HepG2 (cell line): Measurements from ENCODE around the gene DNMT3B. TPM values are rescaled to one million over a fixed set of nuclear protein-coding genes. Genes with fewer than 3 reads are reported as not detected.

Experiments
- BCL6 ChIP-seq: IDR thresholded peaks from 2 replicates; pipeline ENCODE4 v1.6.1; 2016; ENCODE audit warnings: missing genetic modification reagents, missing compliant biosample characterization
- CBX5 ChIP-seq: sonication (generic); formaldehyde crosslinking; IDR thresholded peaks from 2 replicates; pipeline ENCODE4 v1.4.0; 2020; ENCODE audit warnings: missing genetic modification reagents, borderline replicate concordance
- EP300 ChIP-seq, 3 experiments: sonication (generic) in 1 of 3; formaldehyde crosslinking in 1 of 3; IDR thresholded peaks; 2 replicates each; pipeline versions ENCODE4 v1.5.1 to v1.6.1; 2011 to 2020; ENCODE audit warnings: low read depth in 2 of 3, low read length in 2 of 3, borderline replicate concordance in 1 of 3, improper control_type of control experiment in 1 of 3, mild to moderate bottlenecking in 1 of 3, missing genetic modification reagents in 1 of 3, moderate library complexity in 1 of 3
- KDM2A ChIP-seq: sonication (generic); formaldehyde crosslinking; IDR thresholded peaks from 2 replicates; pipeline ENCODE4 v1.4.0; 2020; ENCODE audit warnings: low read depth, missing genetic modification reagents, borderline replicate concordance
- MXI1 ChIP-seq: IDR thresholded peaks from 3 replicates; pipeline ENCODE4 v1.6.1; 2012; ENCODE audit warnings: low read depth, low read length, inconsistent platforms, borderline replicate concordance
- NFYC ChIP-seq: IDR thresholded peaks from 2 replicates; pipeline ENCODE4 v1.6.1; 2016; ENCODE audit warnings: missing genetic modification reagents, missing compliant biosample characterization
- NR2F1 ChIP-seq, 2 experiments: fragments of 450-650 bp in 1 of 2; formaldehyde crosslinking in 1 of 2; IDR thresholded peaks; 2 replicates each; pipeline versions ENCODE4 v1.5.0 to v1.6.1; 2016 to 2020; ENCODE audit warnings: mild to moderate bottlenecking in 1 of 2, missing compliant biosample characterization in 1 of 2, missing genetic modification reagents in 1 of 2, moderate library complexity in 1 of 2
- PAWR ChIP-seq: sonication (generic); formaldehyde crosslinking; IDR thresholded peaks from 2 replicates; pipeline ENCODE4 v1.4.0; 2020; ENCODE audit warnings: missing genetic modification reagents, mild to moderate bottlenecking, borderline replicate concordance
- POGZ ChIP-seq: sonication (generic); formaldehyde crosslinking; IDR thresholded peaks from 2 replicates; pipeline ENCODE4 v1.4.0; 2020; ENCODE audit warnings: mild to moderate bottlenecking, missing genetic modification reagents
- SKI ChIP-seq: fragments of 450-650 bp; IDR thresholded peaks from one replicate; pipeline ENCODE4 v1.6.1; 2018; ENCODE audit warnings: mild to moderate bottlenecking; ENCODE audit not compliant: partially characterized antibody
- UBTF ChIP-seq: sonication (generic); formaldehyde crosslinking; IDR thresholded peaks from 2 replicates; pipeline ENCODE4 v1.4.0; 2020; ENCODE audit warnings: mild to moderate bottlenecking, missing genetic modification reagents
- ZBTB46 ChIP-seq: sonication (generic); formaldehyde crosslinking; IDR thresholded peaks from 2 replicates; pipeline ENCODE4 v1.4.0; 2020; ENCODE audit warnings: mild to moderate bottlenecking, missing genetic modification reagents, borderline replicate concordance
- ZFP36 ChIP-seq: fragments of 150-350 bp; IDR thresholded peaks from 2 replicates; pipeline ENCODE4 v1.6.1; 2018; ENCODE audit warnings: borderline replicate concordance, low read length, low read depth; ENCODE audit not compliant: partially characterized antibody
- ZNF121 ChIP-seq: sonication (generic); formaldehyde crosslinking; IDR thresholded peaks from 2 replicates; pipeline ENCODE4 v1.5.0; 2020; ENCODE audit warnings: mild to moderate bottlenecking, missing genetic modification reagents
- ZNF17 ChIP-seq: sonication (generic); formaldehyde crosslinking; IDR thresholded peaks from 2 replicates; pipeline ENCODE4 v1.5.0; 2020; ENCODE audit warnings: mild to moderate bottlenecking, missing genetic modification reagents
- ZNF382 ChIP-seq: sonication (generic); formaldehyde crosslinking; IDR thresholded peaks from 2 replicates; pipeline ENCODE4 v1.5.0; 2020; ENCODE audit warnings: missing genetic modification reagents, mild to moderate bottlenecking, borderline replicate concordance
- ZNF710 ChIP-seq: sonication (generic); formaldehyde crosslinking; IDR thresholded peaks from 2 replicates; pipeline ENCODE4 v1.5.0; 2020; ENCODE audit warnings: mild to moderate bottlenecking, missing genetic modification reagents, borderline replicate concordance
- ZNF740 ChIP-seq: sonication (generic); formaldehyde crosslinking; IDR thresholded peaks from 2 replicates; pipeline ENCODE4 v1.4.0; 2020; ENCODE audit warnings: missing genetic modification reagents
- ZNF790 ChIP-seq: sonication (generic); formaldehyde crosslinking; IDR thresholded peaks from 2 replicates; pipeline ENCODE4 v1.8.0; 2022; ENCODE audit warnings: missing genetic modification reagents, mild to moderate bottlenecking, borderline replicate concordance
- ZNF83 ChIP-seq: sonication (generic); formaldehyde crosslinking; IDR thresholded peaks from 2 replicates; pipeline ENCODE4 v1.4.0; 2020; ENCODE audit warnings: missing genetic modification reagents, mild to moderate bottlenecking, borderline replicate concordance
- ZNF841 ChIP-seq: sonication (generic); formaldehyde crosslinking; IDR thresholded peaks from 2 replicates; pipeline ENCODE4 v1.8.1; 2023; ENCODE audit warnings: missing genetic modification reagents, borderline replicate concordance
- polyA plus RNA-seq, 8 experiments: library from polyadenylated mRNA; depleted of rRNA in 3 of 8; stranded (reverse) in 7 of 8; unstranded in 1 of 8; fragments of >200 nt; fragmentation: Illumina TruSeq in 4 of 8; extraction: Trizol in 4 of 8; gene quantifications; 2 replicates each; pipeline versions ENCODE4 v1.2.1 to v1.2.3, GENCODE V29; 2011 to 2016; ENCODE audit warnings: low read depth in 4 of 8, missing spikeins in 1 of 8, mixed read lengths in 1 of 8; ENCODE audit not compliant: insufficient read depth in 1 of 8
- total RNA-seq, 5 experiments: library from RNA; depleted of rRNA; stranded (reverse); fragments of >200 nt; fragmentation: Illumina TruSeq; extraction: Trizol; gene quantifications; 2 replicates each; pipeline ENCODE4 v1.2.3, GENCODE V29; 2016; ENCODE audit warnings: low read depth in 1 of 5

The DNMT3B gene
- total and polyA plus RNA-seq, 2 of the 13 experiments (the other 11 are each of a cell fraction or from before 2014, with no cell fraction given): 3.8 to 13.9 TPM

- TF ChIP-seq ZBTB46 (CRISPR knock-in tag): no peak
- no peak for TF ChIP-seq ZNF121 (CRISPR knock-in tag)
- TF ChIP-seq MXI1: no peak
- TF ChIP-seq POGZ (CRISPR knock-in tag): no peak
- 0 out of 2 replicates have a peak, but pooled peaks have one; percentile 35 for TF ChIP-seq ZNF17 (CRISPR knock-in tag)
- no peak for TF ChIP-seq ZNF841 (CRISPR knock-in tag)
- no peak for TF ChIP-seq ZNF740 (CRISPR knock-in tag)
- TF ChIP-seq NFYC (CRISPR knock-in tag): 0 out of 2 replicates have a peak, but pooled peaks have one; percentile 36
- peak in 1 of 2 experiments; percentile 17; a peak in 1 of 4 replicates for TF ChIP-seq NR2F1 (CRISPR knock-in tag; IDR thresholded peaks at IDR 0.05)
- peak; percentile 89 for TF ChIP-seq SKI
- no peak for TF ChIP-seq ZFP36
- TF ChIP-seq EP300 (IDR thresholded peaks at IDR 0.05; ENCODE audit: low read depth in 2 of 2, low read length in 2 of 2): no peak
- 0 out of 2 replicates have a peak, but pooled peaks have one; percentile 18 for TF ChIP-seq EP300 (CRISPR knock-in tag; IDR thresholded peaks at IDR 0.05; ENCODE audit: borderline replicate concordance)
- TF ChIP-seq ZNF83: no peak
- TF ChIP-seq ZNF382 (CRISPR knock-in tag): no peak
- no peak for TF ChIP-seq PAWR (CRISPR knock-in tag)
- 0 out of 2 replicates have a peak, but pooled peaks have one; percentile 19 for TF ChIP-seq CBX5 (CRISPR knock-in tag)
- TF ChIP-seq UBTF: no peak
- TF ChIP-seq KDM2A (CRISPR knock-in tag): no peak
- 0 out of 2 replicates have a peak, but pooled peaks have one; percentile 27 for TF ChIP-seq ZNF790 (CRISPR knock-in tag)
- TF ChIP-seq ZNF710 (CRISPR knock-in tag): peak; percentile 32; the same call in 1 of the 2 replicates
- peak; percentile 66 for TF ChIP-seq BCL6 (CRISPR knock-in tag)
Measured at GRCh38 chr20:32777177-32777956, 15.2 kb downstream of the DNMT3B start (continued).
